RPMI7951 (cell line): ENCODE measurements around the gene SLC12A6. TPM values are rescaled to one million over a fixed set of nuclear protein-coding genes. Genes with fewer than 3 reads are reported as not detected.
A peak's percentile ranks its signal among the peaks of the same experiment; 100 is the strongest.

Experiments
- DNase-seq: peaks from one replicate; pipeline ENCODE4 v3.0.0-alpha.2; 2012; ENCODE audit warnings: low read depth
- total RNA-seq: library from RNA; depleted of rRNA; stranded (reverse); fragments of >200 nt; shearing (Covaris generic); gene quantifications from 2 replicates; pipeline ENCODE4 v1.2.3, GENCODE V29; 2014

Gene SLC12A6
- total RNA-seq, 1 experiment from 2014 or later, result 5.5 TPM

DNA sequence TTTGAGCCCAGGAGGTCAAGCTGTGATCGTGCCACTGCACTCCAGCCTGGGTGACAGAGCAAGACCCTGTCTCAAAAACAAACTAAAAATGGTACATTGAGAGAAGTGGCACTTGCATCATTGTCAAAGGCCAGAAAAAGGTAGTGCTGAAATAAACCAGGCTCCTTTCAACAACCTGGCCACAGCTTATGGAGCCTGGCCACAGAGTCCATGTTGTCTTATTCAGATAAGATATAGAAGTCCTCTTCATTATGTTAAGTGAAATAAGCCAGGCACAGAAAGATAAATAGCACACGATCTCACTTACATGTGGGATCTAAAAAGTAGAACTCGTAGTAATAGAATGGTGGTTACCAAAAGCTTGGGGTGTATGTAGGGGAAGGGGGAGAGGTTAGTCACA lies 78.0 kb downstream of the SLC12A6 start:
- no peak for DNase-seq

DNA sequence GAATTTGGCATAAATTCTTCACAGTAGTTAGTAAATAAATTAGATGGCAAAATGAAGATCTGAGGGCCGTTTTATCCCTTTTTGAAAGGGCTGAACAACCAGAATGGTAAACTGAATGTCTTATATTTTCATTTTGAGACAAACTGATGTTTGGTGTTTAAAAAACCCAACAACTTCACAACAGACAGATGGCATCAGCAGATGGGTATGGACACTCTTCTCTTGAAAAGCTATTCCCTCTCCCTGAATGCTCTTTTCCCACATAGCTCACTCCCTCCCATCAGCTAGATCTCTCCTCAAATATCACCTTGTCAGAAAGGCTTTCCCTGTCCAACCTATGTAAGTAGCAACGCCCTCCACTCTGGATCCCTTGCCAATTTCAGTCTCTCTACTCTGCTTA lies 79.4 kb downstream of the SLC12A6 start:
- DNase-seq, result no peak

DNA sequence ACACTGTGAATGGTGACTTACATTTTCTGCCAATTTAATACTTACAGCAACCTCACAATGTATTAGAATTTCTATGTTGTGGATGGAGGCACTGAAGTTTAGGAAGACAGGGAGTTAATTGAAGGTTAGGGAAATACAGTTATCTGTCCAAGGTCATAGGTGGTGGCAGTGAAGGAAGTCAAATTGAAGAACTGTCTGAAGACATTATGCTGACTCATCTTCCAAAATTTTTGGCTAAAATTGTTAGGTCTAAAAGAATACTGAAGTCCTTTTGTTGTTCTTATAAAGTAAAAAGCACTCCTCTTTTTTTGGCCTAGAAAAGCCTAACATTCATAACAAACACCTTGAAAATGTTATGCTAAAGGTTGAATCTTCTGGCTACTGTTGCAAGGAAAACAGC lies 85.0 kb downstream of the SLC12A6 start:
- DNase-seq, result no peak

DNA sequence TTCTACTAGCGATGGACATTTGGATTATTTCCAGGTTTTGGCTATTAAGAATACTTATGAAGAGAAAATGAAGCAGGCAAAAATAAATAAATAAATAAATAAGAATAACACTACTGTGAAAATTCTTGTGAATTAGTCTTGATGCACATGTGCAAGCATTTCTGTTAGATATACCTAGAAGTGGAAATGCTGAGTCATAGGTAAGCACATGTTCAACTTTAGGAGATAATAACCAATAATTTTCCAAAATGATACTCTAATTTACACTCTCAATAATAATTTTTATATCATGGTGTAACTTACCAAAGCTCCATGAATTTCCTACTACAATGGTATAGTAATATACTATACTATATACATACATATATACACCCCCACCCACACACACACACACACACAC lies 89.4 kb downstream of the SLC12A6 start:
- no peak for DNase-seq

DNA sequence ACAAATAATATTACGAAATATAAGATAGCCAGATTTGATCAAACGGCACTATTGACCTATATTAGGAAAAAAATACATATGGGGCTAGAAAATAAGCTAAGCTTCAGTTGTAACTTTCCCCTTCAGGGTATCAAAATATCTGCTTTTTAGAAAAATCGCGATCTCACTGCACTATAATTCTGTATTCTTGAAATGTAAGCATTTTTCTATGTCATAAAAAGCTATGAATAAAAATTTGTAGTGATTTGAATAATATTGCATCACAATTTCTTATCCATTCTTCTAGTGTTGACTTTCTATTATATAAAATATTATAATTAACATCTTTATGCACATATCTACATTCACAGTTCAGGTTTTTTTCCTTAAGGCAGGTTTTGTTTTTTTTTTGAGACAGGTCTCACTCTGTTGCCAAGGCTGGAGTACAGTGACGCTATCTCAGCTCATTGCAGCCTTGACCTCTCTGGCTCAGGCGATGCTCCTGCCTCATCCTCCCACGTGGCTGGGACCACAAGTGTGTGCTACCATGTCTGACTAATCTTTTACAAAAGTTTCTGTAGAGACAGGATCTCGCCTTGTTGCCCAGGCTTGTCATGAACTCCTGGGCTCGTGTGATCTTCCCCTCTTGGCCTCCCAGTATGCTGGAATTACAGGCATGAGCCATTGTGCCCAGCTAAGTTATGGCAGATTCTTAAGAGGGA lies 91.2 kb downstream of the SLC12A6 start:
- DNase-seq, result no peak

DNA sequence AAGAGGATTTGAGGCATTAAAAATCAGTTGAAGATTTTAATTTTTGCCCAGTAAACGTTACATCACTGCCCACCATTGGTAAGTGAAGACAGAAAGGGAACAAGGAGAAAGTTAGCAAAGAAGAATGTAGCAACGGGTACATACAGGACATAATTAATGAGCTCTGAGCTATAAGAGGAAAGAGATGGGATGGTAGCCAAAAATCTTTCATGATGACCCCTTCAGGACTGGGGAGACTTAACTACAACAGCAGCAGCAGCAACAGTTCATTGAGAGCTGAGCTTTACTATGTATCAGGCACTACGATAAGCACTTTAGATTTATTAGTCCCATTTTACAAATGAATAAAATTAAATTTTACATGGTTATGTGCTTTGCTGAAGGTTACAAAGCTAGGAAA lies 94.4 kb downstream of the SLC12A6 start:
- no peak for DNase-seq

DNA sequence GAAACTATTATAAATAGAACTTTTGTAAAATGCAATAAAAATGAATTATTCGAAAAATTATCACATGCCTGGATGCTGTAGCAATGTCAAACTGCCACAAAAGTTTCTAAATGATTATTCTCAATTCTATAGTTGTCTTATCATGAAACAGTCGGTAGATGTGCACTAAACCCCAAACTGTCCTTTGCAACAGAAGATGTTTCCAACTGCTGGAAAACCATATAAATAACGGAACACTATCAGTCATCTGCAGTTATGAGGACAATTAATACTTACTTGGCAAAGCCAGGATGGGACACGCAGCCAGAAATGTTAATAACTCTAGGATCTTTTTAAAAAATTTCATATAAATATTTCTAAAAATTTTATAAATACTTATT lies 95.3 kb downstream of the SLC12A6 start:
- no peak for DNase-seq

DNA sequence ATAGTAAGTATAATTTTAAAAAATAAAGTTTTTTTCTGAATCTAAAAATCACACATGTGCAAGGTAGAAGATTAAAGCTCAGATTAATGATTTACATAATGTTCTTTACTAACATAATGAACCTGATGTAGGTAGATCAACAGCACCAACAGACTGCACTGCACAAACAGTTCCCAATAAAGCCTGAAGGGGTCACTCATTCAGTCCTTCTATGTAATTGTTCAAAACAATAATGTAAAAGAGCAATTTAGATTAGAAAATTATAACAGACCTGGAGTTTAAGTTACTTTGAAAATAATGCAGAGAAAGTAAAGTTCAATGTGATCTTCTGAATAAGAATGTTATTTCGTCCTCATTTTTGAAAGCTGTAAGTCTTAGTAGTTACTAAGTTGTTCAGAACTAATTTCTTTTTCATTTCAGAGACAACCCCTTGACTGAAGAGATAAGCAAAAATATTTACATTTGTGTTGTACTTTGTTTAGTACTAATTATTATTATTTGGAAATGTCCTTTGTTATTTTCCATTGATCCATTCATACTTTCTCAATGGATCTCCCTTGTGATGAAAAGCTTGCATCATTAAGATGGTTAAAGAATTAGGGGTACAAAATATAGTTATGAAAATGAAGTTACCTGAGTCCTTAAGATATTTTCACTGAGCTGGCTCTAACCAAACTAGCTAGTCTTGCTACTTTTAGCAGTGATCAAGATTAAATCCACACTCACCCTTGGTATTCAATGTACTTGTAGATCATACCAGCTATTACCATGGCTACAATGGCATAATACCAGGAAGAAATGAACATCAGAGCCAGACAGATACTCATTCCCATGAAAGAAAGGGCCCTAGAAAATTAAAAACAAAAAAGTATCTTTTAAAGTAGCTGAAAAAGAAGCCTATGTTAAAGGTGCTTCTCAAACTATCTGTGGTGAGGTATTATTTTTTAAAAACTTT lies 95.9 kb downstream of the SLC12A6 start:
- DNase-seq, result peak; percentile 32

DNA sequence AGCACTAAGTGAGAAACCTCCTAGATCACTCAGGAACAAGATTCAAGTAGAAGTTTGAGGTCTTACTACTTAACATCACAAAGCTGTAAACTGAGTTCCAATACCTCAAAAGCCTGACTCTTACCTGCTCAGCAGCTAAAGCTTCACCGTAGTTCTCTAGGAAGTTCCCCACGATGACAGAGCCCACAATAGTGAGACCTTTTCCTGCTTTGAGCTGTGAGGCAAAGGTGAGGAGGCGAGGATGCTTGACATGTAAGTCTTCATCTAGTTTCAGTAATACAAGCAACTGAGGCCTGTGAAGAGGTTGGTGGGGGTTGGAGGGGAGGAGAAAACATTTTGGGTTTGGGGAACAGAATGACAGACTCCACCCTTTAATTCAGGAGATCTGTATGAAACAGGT lies 97.0 kb downstream of the SLC12A6 start:
- DNase-seq, result no peak

DNA sequence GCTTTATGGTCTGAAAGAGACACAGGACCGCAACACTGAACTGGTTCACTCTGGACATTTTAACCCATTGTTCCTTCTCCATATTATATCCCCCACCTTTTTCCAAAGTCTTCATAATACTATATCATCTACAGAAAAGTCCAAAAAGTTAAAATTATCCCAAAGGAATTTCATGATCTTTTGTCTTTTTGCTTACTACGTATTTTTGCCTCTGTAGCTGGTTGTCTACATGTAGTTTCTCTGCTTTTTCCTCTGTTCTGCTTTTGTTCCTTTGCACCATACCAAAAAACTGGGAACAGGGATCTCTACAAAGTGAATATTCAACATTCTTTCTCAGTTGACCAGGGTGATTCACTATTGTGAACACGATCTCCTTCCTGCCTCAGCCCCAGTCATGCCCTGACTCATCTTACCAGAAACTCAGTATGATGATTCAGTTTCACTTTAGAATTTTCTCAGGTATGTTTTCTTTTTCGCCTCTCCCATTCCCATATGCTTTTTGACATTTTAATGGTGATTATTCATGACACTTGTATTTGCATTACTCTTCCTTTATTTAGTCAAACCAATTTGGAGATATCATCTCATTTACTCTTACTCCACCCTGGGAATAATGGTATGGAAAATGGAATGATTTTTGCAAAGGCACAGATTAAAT lies 98.3 kb downstream of the SLC12A6 start:
- DNase-seq, result peak; percentile 83

DNA sequence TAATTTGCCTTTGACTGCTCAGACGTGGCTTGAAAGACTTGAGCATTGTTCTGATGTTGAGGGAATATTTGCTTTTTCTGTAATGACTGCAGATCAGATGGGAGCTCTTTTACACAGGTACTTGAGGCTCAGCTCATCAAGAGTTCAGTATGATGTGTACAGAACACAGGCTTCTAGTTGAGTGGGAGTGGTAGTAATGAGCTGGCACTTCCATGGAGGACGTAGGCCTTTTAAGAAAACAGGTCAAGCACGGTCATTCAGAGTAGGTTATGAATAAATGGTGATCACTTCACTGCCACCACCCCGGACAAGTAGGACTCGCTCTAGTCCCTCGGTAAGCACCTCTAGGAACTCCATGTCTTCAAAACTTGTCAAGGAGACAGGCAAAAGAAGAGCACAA lies 104.0 kb downstream of the SLC12A6 start:
- DNase-seq, result no peak

DNA sequence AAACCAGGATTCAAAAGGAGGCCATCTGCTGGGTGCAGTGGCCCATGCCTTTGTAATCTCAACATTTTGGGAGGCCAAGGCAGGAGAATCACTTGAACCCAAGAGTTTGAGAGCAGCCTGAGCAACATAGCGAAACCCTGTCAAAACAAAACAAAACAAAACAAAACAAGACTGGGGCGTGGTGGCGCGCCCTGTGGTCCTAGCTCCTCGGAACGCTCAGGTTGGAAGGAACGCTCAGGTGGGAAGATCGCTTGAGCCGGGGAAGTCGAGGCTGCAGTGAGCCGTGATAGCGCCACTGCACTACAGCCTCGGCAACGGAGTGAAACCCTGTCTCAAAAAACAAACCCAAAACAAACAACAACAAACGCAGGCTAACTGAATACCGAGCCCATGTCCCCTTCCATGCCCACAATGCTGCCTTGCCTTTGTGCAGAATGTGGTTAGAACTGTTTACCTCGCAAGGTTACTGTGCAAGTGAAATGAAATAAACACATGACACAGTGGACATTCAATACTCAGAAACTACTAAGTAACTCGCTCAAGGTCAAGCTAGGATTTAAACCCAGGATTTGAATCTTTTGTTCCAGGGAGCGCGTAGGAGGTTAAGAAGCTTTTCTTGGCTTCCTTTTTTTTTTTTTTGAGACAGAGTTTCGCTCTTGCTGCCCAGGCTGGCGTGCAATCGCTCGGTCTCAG lies 113.5 kb downstream of the SLC12A6 start:
- no peak for DNase-seq

DNA sequence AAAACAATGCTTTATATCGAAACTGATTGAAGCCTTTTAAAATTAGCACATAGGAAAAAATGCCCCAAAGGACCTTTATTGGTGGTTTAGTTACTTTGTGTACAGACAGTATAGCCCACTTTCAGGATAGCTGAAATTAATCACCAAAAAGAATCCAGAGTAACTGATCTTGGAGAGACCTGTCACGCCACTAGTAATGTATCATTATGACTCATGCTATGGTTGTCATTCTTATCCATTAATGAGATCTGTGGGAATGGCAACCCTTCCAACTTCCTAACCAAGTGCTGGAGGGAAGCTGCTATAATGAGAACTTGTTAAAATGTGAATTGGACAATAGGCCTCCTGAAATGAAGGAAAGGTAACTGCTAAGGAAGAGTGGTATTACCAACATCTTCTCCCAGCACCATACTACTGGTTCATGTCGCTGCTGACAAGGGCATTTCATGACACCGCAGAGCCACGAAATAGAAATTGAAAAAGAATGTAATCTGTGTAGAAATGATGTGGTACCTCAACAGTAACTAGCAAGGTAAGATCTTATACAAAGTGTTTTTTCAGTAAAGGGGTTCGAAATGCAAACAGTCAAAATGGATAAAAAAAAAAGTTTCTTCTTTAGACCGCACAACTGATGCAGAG lies 119.9 kb downstream of the SLC12A6 start:
- DNase-seq, result peak; percentile 88

DNA sequence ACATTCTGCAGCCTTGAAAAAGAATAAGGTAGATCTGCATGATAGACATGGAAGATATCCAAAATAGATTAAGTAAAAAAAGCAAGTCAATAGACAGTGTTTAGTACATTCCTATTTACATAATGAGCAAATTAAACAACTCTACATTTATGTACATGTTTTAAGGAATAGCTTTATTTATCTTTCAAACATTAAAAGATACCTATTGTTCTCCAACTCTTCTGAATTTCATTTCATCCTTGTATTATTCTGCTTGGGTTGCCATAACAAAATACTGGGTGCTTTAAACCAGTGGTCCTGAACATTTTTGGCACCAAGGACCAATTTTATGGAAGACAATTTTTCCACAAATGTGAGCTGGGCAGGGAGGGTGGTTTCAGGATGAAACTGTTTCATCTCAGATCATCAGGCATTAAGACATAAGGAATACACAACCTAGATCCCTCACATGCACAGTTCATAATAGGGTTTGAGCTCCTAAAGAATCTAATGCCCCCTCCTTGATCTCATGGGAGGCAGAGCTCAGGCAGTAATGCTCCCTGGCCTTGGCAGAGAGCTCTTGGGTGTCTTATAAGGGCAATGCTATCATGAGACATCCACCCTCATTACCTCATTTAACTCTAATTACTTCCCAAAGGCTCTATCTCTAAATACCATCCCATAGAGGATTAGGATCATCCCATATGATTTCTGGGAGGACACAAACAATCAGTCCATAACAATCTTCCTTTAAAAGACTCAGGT lies 120.9 kb downstream of the SLC12A6 start:
- no peak for DNase-seq

DNA sequence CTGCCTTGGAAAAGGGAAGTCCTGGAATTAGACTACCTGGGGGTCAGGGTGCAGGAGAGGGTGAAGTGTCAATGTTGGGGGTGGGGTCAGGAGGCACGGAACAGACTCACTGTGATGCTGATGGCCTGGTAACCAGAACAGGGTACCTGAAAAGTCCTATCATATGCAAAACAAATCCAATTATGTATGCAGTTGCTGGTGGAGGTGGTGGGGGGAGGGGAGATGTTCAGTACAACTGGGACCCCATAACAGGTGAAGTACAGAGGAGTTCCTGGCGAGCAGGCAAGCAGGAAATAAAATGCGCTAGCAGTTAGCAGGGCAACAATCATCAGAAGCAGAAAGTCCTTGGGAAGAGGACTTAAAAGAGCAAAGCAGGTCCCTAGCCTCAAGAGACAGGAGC lies 123.4 kb downstream of the SLC12A6 start:
- no peak for DNase-seq

DNA sequence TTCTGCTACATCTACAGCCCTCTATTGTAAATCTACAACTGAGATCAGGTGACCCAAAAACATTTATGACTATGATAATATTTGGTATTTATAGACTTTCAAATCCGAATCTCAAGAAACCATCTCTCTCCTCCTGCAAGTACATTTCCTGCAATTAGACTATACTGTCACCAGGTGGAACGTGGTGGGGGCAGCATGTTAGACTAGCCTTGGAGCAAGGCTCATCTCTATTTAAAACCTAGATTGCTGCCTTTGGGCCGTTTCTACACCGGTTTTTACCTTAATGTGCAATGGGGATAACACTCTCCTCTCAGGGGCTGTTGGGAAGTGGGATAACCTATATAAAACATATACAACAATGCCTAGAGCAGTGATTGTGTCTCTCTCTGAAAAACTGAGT lies 123.9 kb downstream of the SLC12A6 start:
- DNase-seq, result no peak

DNA sequence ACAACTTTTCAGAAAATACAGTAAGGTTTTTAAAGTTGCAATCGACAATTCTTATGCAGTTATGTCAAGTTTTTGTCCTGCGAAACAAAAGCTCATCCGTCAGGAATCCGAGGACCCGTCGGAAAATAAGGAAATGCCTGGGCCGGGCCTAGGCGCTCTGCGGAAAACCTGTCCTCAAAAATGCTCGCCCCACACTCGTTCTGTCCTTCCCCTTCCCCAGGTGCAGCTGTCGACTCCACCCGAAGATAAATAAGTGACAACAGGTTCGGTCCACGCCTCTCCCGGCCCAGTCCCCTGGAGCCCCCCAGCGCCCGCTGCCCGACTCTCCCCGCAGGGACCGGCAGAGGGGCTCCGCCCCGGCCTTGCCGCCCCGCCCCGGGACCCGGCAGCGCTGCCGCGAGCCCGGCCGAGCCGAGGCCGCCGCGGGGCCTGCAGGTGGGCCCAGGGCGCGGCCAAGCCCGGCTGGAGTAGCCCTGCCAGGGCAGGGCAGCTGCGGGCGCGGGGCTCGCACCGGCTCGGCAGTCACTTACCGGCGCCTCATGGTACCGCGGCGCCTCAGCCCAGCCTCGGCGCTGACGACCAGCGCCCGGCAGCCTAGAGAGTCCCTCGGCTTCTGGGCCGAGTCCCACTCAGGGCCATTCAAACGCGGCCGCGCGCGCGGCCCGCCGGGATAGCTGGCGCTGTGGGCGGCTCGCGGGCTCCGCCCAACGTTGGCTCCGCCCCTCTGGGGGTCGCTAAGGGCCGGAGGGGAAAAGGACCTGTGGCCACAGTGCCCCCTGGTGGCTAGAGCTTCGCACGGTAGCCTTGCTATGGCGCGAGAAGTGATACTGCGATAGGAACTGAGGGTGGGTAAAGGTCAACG lies 127.9 kb downstream of the SLC12A6 start, which contains the start of gene KATNBL1:
Gene KATNBL1, minus strand, starts transcription at position 676 of the 862 bp plus-strand sequence. CDS start 46,420 bp downstream, outside the sequence.
- DNase-seq, result peak; percentile 91

DNA sequence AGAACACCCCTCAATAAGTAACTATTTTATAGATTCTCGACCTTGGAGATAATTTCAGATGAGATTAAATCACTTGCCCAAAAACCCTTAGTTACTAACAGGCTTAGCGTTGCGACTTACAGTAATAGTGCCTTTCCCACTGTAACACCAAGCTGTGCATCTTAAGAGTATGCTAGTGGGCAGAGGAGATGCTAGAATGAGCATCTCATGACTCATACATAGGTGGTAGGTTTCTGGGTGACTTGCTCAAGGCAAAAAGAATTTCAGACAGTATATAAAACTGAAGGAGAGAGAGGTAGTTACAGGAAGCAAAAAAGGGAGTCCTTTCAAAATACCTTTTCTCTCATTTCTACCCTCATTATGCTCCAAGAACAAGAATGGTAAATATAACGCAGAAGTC lies 131.6 kb downstream of the SLC12A6 start:
- peak; percentile 45 for DNase-seq

DNA sequence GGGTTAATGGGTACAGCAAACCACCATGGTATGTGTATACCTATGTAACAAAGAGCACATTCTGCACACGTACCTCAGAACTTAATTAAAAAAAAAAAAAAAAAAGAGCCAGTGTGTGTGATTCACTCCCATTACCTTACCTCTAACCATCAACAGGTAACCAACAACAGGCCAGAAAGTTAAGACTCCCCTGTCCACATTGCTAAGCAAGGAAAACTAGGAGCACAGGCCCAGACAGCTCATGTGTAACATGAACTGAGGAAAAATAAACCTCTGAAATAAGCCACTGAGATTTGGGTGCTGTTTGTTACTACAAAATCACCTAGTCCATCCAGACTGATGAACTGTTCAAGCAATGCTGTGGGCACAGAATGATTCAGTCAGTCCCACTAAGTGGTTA lies 133.6 kb downstream of the SLC12A6 start:
- DNase-seq, result no peak

DNA sequence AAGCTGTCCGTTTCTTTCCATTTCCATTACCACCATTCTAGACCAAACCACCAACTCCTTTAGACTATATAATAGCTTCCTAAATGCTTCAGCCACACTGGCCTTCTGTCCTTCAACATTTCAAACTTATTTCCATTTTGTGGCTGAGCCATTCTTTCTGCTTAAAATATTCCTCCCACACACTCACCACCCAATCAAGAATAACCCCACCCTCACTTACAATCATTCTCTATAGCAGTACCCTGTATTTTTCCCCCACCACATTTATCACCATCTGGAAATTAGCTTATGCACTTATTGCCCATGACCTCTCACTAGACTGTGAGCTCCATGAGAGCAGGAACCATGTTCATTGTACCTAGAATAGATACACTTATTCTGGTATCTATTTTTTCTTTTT lies 134.3 kb downstream of the SLC12A6 start:
- no peak for DNase-seq
